H1 (cell line): ENCODE data around the gene TARDBP.

Experiments
- BRCA1 ChIP-seq: IDR thresholded peaks from 2 replicates; pipeline ENCODE4 v1.6.1; 2012; ENCODE audit warnings: low read depth, low read length, improper control_type of control experiment
- GABPA ChIP-seq: IDR thresholded peaks from 2 replicates; pipeline ENCODE4 v1.6.1; 2011; ENCODE audit warnings: mild to moderate bottlenecking, low read length, moderate library complexity, borderline replicate concordance; ENCODE audit not compliant: insufficient read depth
- NANOG ChIP-seq: IDR thresholded peaks from 2 replicates; pipeline ENCODE4 v1.6.1; 2011; ENCODE audit warnings: low read length, low read depth, mild to moderate bottlenecking, inconsistent platforms; ENCODE audit not compliant: insufficient read depth, poor library complexity, severe bottlenecking
- POLR2A ChIP-seq, 2 experiments: IDR thresholded peaks; 1 replicate in 1 of 2; 2 replicates in 1 of 2; pipeline ENCODE4 v1.6.1; 2011; ENCODE audit warnings: low read depth in 2 of 2, low read length in 2 of 2, mild to moderate bottlenecking in 2 of 2; ENCODE audit errors: control extremely low read depth in 1 of 2
- RFX5 ChIP-seq: IDR thresholded peaks from 2 replicates; pipeline ENCODE4 v1.6.1; 2011; ENCODE audit warnings: low read depth, low read length, improper control_type of control experiment, borderline replicate concordance
- SP1 ChIP-seq: IDR thresholded peaks from 2 replicates; pipeline ENCODE4 v1.6.1; 2011; ENCODE audit warnings: low read depth, low read length
- TEAD4 ChIP-seq: IDR thresholded peaks from 2 replicates; pipeline ENCODE4 v1.6.1; 2012; ENCODE audit warnings: low read depth, low read length, inconsistent platforms, mixed read lengths
- TF ChIP-seq, protein P1 (sequence below), 3 experiments: IDR thresholded peaks; 1 replicate in 2 of 3; 2 replicates in 1 of 3; pipeline versions ENCODE4 v1.5.1 to v1.6.1; 2011; ENCODE audit warnings: low read length in 3 of 3, mild to moderate bottlenecking in 3 of 3, inconsistent platforms in 2 of 3, low read depth in 1 of 3, moderate library complexity in 1 of 3; ENCODE audit not compliant: insufficient read depth in 1 of 3; ENCODE audit errors: control extremely low read depth in 1 of 3

GRCh38 chr1:11019971-11020370 is 7.5 kb downstream of the TARDBP start:
- TF ChIP-seq, protein P1, sequence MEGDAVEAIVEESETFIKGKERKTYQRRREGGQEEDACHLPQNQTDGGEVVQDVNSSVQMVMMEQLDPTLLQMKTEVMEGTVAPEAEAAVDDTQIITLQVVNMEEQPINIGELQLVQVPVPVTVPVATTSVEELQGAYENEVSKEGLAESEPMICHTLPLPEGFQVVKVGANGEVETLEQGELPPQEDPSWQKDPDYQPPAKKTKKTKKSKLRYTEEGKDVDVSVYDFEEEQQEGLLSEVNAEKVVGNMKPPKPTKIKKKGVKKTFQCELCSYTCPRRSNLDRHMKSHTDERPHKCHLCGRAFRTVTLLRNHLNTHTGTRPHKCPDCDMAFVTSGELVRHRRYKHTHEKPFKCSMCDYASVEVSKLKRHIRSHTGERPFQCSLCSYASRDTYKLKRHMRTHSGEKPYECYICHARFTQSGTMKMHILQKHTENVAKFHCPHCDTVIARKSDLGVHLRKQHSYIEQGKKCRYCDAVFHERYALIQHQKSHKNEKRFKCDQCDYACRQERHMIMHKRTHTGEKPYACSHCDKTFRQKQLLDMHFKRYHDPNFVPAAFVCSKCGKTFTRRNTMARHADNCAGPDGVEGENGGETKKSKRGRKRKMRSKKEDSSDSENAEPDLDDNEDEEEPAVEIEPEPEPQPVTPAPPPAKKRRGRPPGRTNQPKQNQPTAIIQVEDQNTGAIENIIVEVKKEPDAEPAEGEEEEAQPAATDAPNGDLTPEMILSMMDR (IDR thresholded peaks at IDR 0.05; ENCODE audit: control extremely low read depth in 1 of 3, insufficient read depth in 1 of 3, low read depth in 1 of 3, low read length in 3 of 3): no peak
- TF ChIP-seq GABPA (no peak), POLR2A (IDR thresholded peaks at IDR 0.05; ENCODE audit: control extremely low read depth in 1 of 2, low read depth in 2 of 2, low read length in 2 of 2) (no peak), TEAD4 (no peak), BRCA1 (no peak), NANOG (no peak), SP1 (no peak), RFX5 (no peak)
